Peyer's patch (tissue), 4 donors: ENCODE measurements around the gene LIF.

Source experiments
- POLR2A ChIP-seq, 2 donors: fragments of 450-650 bp; IDR thresholded peaks; one replicate each; pipeline ENCODE4 v1.5.1; 2017; ENCODE audit warnings: antibody characterized with exemption in 2 of 2, mild to moderate bottlenecking in 2 of 2, moderate library complexity in 2 of 2
- TF ChIP-seq, protein P1 (sequence below), 6 experiments: fragments of 450-650 bp in 4 of 6; fragments of 200-600 bp in 2 of 6; sonication (generic) in 1 of 6; IDR thresholded peaks; one replicate each; pipeline ENCODE4 v1.5.1; 2017 to 2019; ENCODE audit warnings: antibody characterized with exemption in 6 of 6, mild to moderate bottlenecking in 3 of 6, moderate library complexity in 1 of 6

DNA sequence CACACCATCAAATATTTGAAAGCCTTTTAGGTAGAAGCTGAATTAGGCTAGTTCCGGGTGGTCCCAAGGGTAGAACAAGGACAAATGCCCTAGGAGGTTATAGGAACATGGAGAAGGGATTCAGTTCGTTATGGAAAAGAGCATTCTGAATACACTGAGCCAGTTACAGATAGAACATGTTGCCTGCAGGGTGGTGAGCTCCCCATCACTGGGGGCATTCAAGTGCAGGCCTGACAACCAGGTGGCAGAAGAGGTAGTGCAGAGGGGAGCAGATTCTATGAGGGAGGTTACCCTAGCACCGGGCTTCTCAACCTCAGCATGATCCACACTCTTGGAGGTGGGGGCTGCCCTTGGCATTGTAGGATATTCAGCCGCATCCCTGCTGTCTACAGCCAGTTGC, 24.2 kb downstream of the LIF start:
- TF ChIP-seq, protein P1, sequence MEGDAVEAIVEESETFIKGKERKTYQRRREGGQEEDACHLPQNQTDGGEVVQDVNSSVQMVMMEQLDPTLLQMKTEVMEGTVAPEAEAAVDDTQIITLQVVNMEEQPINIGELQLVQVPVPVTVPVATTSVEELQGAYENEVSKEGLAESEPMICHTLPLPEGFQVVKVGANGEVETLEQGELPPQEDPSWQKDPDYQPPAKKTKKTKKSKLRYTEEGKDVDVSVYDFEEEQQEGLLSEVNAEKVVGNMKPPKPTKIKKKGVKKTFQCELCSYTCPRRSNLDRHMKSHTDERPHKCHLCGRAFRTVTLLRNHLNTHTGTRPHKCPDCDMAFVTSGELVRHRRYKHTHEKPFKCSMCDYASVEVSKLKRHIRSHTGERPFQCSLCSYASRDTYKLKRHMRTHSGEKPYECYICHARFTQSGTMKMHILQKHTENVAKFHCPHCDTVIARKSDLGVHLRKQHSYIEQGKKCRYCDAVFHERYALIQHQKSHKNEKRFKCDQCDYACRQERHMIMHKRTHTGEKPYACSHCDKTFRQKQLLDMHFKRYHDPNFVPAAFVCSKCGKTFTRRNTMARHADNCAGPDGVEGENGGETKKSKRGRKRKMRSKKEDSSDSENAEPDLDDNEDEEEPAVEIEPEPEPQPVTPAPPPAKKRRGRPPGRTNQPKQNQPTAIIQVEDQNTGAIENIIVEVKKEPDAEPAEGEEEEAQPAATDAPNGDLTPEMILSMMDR (IDR thresholded peaks at IDR 0.05), result no peak
- no peak for TF ChIP-seq POLR2A (IDR thresholded peaks at IDR 0.05)
